GM12864 (cell line): Measurements from ENCODE around the gene DOCK3.

Experiments
- DNase-seq: peaks from one replicate; pipeline ENCODE4 v3.0.0-alpha.2; 2011; ENCODE audit warnings: low read depth
- H3K4me3 ChIP-seq: 2 replicates; pipeline ENCODE4 v1.5.1; 2011; ENCODE audit warnings: mild to moderate bottlenecking, low read depth, low read length, control low read depth
- TF ChIP-seq, protein P1 (sequence below): IDR thresholded peaks from 2 replicates; pipeline ENCODE4 v1.5.1; 2011; ENCODE audit warnings: low read depth, mild to moderate bottlenecking, moderate library complexity, low read length, control low read depth, inconsistent platforms; ENCODE audit errors: missing control alignments

Gene DOCK3

GRCh38 chr3:50630394-50630793 is 44.3 kb upstream of the DOCK3 start:
- DNase-seq, result no peak
- TF ChIP-seq, protein P1, sequence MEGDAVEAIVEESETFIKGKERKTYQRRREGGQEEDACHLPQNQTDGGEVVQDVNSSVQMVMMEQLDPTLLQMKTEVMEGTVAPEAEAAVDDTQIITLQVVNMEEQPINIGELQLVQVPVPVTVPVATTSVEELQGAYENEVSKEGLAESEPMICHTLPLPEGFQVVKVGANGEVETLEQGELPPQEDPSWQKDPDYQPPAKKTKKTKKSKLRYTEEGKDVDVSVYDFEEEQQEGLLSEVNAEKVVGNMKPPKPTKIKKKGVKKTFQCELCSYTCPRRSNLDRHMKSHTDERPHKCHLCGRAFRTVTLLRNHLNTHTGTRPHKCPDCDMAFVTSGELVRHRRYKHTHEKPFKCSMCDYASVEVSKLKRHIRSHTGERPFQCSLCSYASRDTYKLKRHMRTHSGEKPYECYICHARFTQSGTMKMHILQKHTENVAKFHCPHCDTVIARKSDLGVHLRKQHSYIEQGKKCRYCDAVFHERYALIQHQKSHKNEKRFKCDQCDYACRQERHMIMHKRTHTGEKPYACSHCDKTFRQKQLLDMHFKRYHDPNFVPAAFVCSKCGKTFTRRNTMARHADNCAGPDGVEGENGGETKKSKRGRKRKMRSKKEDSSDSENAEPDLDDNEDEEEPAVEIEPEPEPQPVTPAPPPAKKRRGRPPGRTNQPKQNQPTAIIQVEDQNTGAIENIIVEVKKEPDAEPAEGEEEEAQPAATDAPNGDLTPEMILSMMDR, result no peak
- no peak overlapping the region for H3K4me3 ChIP-seq

GRCh38 chr3:50630877-50631276 is 43.9 kb upstream of the DOCK3 start:
- no peak for DNase-seq
- TF ChIP-seq, protein P1, result no peak
- no peak overlapping the region for H3K4me3 ChIP-seq

DNA sequence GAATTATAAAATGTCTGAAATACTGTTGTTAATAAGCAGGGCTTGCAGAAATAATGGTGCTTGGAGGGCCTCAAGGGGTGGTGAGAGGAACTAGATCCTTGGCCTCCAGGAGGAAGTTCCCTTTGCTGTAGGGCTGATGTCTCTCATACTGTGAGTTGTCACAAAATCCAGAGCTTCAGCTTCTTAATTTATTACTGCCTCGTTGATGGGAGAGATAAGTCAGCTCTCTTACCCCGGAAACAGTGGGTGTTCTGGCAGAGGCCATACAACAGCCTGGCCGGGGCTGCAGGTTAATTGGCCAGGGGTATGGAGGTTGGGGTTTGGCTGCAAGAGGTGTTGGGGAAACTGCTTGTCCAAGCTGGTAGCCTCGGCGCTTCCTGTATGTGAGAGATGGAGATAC is 42.3 kb upstream of the DOCK3 start:
- no peak overlapping the region for H3K4me3 ChIP-seq
- TF ChIP-seq, protein P1, result no peak
- DNase-seq, result no peak

- TF ChIP-seq, protein P1, result no peak
- no peak for DNase-seq
- no peak overlapping the region for H3K4me3 ChIP-seq
Measured at GRCh38 chr3:50633230-50633790, 41.4 kb upstream of the DOCK3 start.

- H3K4me3 ChIP-seq, result no peak overlapping the region
- TF ChIP-seq, protein P1, result no peak
- DNase-seq, result no peak
Measured at GRCh38 chr3:50635066-50635465, 39.7 kb upstream of the DOCK3 start.

- TF ChIP-seq, protein P1, result no peak
- DNase-seq, result no peak
- no peak overlapping the region for H3K4me3 ChIP-seq
Measured at GRCh38 chr3:50637011-50637410, 37.7 kb upstream of the DOCK3 start.

- TF ChIP-seq, protein P1, result no peak
- DNase-seq, result no peak
- no peak overlapping the region for H3K4me3 ChIP-seq
Measured at GRCh38 chr3:50637945-50638344, 36.8 kb upstream of the DOCK3 start.
